Upper lobe of left lung (tissue), 6 donors: ENCODE data around the gene SLC18A3. TPM values are rescaled to one million over a fixed set of nuclear protein-coding genes. Genes with fewer than 3 reads are reported as not detected.

Experiments used
- ATAC-seq, 2 donors: fragments of 200-7000 bp; cut with Tn5 transposase; one replicate each; pipeline ENCODE4 v1.9.1; 2022; ENCODE audit warnings: mild to moderate bottlenecking in 2 of 2, moderate library complexity in 2 of 2; ENCODE audit not compliant: low FRiP score in 2 of 2
- DNase-seq, 2 donors: peaks; one replicate each; pipeline ENCODE4 v3.0.0-alpha.2; 2019 to 2020
- H3K27ac ChIP-seq, 4 donors: fragments of 200-600 bp; sonication (generic); one replicate each; pipeline ENCODE4 v1.5.1; 2016 to 2019
- H3K27me3 ChIP-seq, 4 donors: fragments of 200-600 bp; sonication (generic); one replicate each; pipeline ENCODE4 v1.5.1; 2017 to 2019
- H3K36me3 ChIP-seq, 4 donors: fragments of 200-600 bp; sonication (generic); one replicate each; pipeline ENCODE4 v1.5.1; 2016 to 2019
- H3K4me1 ChIP-seq, 4 donors: fragments of 200-600 bp; sonication (generic); one replicate each; pipeline ENCODE4 v1.5.1; 2018 to 2019
- H3K4me3 ChIP-seq, 4 donors: fragments of 200-600 bp; sonication (generic); one replicate each; pipeline ENCODE4 v1.5.1; 2017 to 2019; ENCODE audit warnings: mild to moderate bottlenecking in 2 of 4, moderate library complexity in 1 of 4
- H3K9me3 ChIP-seq, 4 donors: fragments of 200-600 bp; sonication (generic); one replicate each; pipeline ENCODE4 v1.5.1; 2018 to 2019
- CTCF ChIP-seq, 6 experiments: fragments of 450-650 bp in 4 of 6; fragments of 200-600 bp in 2 of 6; sonication (generic) in 2 of 6; IDR thresholded peaks; one replicate each; pipeline ENCODE4 v1.5.1; 2016 to 2019; ENCODE audit warnings: antibody characterized with exemption in 6 of 6
- EP300 ChIP-seq, 4 donors: sonication (generic); formaldehyde crosslinking; IDR thresholded peaks; one replicate each; pipeline ENCODE4 v1.5.1; 2017; ENCODE audit warnings: antibody characterized with exemption in 4 of 4, control low read depth in 2 of 4
- POLR2A ChIP-seq, 4 donors: fragments of 450-650 bp; IDR thresholded peaks; one replicate each; pipeline ENCODE4 v1.5.1; 2016 to 2017; ENCODE audit warnings: antibody characterized with exemption in 4 of 4, mild to moderate bottlenecking in 2 of 4
- POLR2AphosphoS5 ChIP-seq, 2 donors: sonication (generic); formaldehyde crosslinking; IDR thresholded peaks; one replicate each; pipeline ENCODE4 v1.5.1; 2017; ENCODE audit warnings: antibody characterized with exemption in 2 of 2
- WGBS, 2 donors: methylation state at CpG; one replicate each; pipeline ENCODE4 v1.1.5; 2017 to 2018; 5-methylcytosine and 5-hydroxymethylcytosine counted together
- total RNA-seq, 6 donors: library from RNA; depleted of rRNA in 4 of 6; stranded (reverse); fragments of >200 nt in 4 of 6; gene quantifications; one replicate each; pipeline versions ENCODE4 v1.1.0 to v1.2.1, GENCODE V29; 2016 to 2021
- donor health status: DM: no; HTN: no; CAD: no; lungs with moderate emphysema.
- donor health status: DM: no; HTN: yes; CAD: no; lungs with severe emphysema.

The SLC18A3 gene
- total RNA-seq, 6 donors from 2014 or later, result not detected

DNA sequence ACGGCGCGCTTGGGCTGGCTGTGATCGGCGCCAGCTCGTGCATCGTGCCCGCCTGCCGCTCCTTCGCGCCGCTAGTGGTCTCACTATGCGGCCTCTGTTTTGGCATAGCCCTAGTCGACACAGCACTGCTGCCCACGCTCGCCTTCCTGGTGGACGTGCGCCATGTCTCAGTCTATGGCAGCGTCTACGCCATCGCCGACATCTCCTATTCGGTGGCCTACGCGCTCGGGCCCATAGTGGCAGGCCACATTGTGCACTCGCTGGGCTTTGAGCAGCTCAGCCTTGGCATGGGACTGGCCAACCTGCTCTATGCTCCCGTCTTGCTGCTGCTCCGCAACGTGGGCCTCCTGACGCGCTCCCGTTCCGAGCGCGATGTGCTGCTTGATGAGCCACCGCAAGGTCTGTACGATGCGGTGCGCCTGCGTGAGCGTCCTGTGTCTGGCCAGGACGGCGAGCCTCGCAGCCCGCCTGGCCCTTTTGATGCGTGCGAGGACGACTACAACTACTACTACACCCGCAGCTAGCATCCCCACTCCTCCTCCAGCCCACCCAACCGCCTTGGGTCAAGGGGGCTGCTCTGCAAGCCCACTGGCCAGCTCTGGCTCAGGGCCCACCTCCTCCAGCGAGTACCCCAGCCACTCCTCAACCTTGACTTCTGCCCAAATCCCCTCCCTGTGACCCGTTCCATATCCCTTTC lies 1.9 kb downstream of the SLC18A3 start:
- DNase-seq, result no peak
- no peak overlapping the region for H3K4me3 ChIP-seq
- H3K9me3 ChIP-seq, result no peaks in the 10 kb centered on the region
- H3K4me1 ChIP-seq, result peaks cover 11 to 39% (median 22%) of the 10 kb centered on the region in 4 donors
- no peak for ATAC-seq
- no peak for TF ChIP-seq EP300 (IDR thresholded peaks at IDR 0.05)
- TF ChIP-seq POLR2A (IDR thresholded peaks at IDR 0.05), result no peak
- TF ChIP-seq CTCF (IDR thresholded peaks at IDR 0.05), result no peak
- TF ChIP-seq POLR2AphosphoS5 (IDR thresholded peaks at IDR 0.05), result no peak
- no peaks in the 10 kb centered on the region for H3K36me3 ChIP-seq
- no peak overlapping the region for H3K27ac ChIP-seq
- peaks cover 0 to 79% (median 39%) of the 10 kb centered on the region in 4 donors for H3K27me3 ChIP-seq
- 18 to 23% methylated on average over 16 to 45 of the region's 53 CpGs for WGBS, 2 donors

DNA sequence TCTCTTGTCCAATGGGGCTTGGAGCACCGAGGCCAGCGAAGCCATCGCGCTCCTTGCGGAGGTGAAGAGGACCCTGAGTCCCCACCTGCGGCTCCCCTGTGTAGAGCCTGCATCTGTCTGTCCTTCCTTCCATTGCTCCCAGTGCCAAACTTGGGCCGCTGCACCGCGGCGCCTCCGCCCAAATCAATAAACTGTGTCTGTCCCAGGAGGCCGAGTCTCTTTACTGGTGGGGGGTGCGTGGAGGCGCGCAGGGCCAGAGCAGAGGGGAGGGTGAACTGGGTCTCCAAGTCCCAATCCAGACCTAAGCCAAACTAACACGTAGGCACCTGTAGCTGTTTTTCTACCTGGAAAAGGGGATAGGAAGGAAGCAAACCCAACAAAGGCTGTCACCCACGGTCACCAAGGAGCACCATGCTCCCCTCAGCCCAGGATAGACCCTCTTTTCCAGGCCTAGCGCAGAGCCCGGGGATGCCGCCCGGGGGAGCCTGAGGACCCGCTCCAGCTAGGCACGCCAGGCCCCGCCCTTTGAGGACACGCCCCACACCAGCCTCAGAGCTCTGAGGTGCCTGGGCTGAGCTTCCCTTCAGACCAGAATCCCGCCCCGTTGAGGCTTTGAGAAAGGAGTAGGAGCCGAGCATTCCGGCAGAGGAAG lies 2.5 kb downstream of the SLC18A3 start:
- ATAC-seq (no peak), DNase-seq (no peak)
- peaks cover 0 to 75% (median 39%) of the 10 kb centered on the region in 4 donors for H3K27me3 ChIP-seq
- H3K9me3 ChIP-seq, result no peaks in the 10 kb centered on the region
- H3K4me3 ChIP-seq, result no peak overlapping the region
- no peaks in the 10 kb centered on the region for H3K36me3 ChIP-seq
- WGBS, 2 donors, result 8 to 12% methylated on average over 10 to 29 of the region's 29 CpGs
- H3K27ac ChIP-seq, result no peak overlapping the region
- H3K4me1 ChIP-seq, result peaks cover 11 to 35% (median 22%) of the 10 kb centered on the region in 4 donors
- no peak for TF ChIP-seq POLR2A (IDR thresholded peaks at IDR 0.05)
- no peak for TF ChIP-seq POLR2AphosphoS5 (IDR thresholded peaks at IDR 0.05)
- no peak for TF ChIP-seq CTCF (IDR thresholded peaks at IDR 0.05)
- TF ChIP-seq EP300 (IDR thresholded peaks at IDR 0.05), result no peak

- H3K27ac ChIP-seq, result no peak overlapping the region
- ATAC-seq, result no peak
- no peaks in the 10 kb centered on the region for H3K9me3 ChIP-seq
- no peak for DNase-seq
- H3K27me3 ChIP-seq, result peaks cover 0 to 71% (median 38%) of the 10 kb centered on the region in 4 donors
- H3K4me1 ChIP-seq, result peaks cover 11 to 35% (median 22%) of the 10 kb centered on the region in 4 donors
- TF ChIP-seq EP300 (IDR thresholded peaks at IDR 0.05), result no peak
- TF ChIP-seq POLR2A (IDR thresholded peaks at IDR 0.05), result no peak
- TF ChIP-seq CTCF (IDR thresholded peaks at IDR 0.05), result no peak
- no peak for TF ChIP-seq POLR2AphosphoS5 (IDR thresholded peaks at IDR 0.05)
- no peak overlapping the region for H3K4me3 ChIP-seq
- H3K36me3 ChIP-seq, result no peaks in the 10 kb centered on the region
- WGBS, 2 donors, result 2 to 5% methylated on average over 10 to 23 of the region's 23 CpGs
Observed at GRCh38 chr10:49613165-49613881, 3.2 kb downstream of the SLC18A3 start.

GRCh38 chr10:49613882-49614241 lies 3.8 kb downstream of the SLC18A3 start, which contains the start of gene CHAT:
CHAT (plus strand) TSS chr10:49614037; CDS start chr10:49614190, 153 bp downstream.
- TF ChIP-seq POLR2A (IDR thresholded peaks at IDR 0.05) (no peak), EP300 (IDR thresholded peaks at IDR 0.05) (no peak), POLR2AphosphoS5 (IDR thresholded peaks at IDR 0.05) (no peak), CTCF (IDR thresholded peaks at IDR 0.05) (no peak)
- H3K27me3 ChIP-seq, result peaks cover 0 to 68% (median 36%) of the 10 kb centered on the region in 4 donors
- H3K27ac ChIP-seq, result no peak within 1 kb of the TSS
- ATAC-seq (no peak), DNase-seq (no peak)
- no peaks in the 10 kb centered on the region for H3K9me3 ChIP-seq
- WGBS, 2 donors, result 0 to 4% methylated on average over 7 to 9 of the region's 10 CpGs
- H3K4me1 ChIP-seq, result peaks cover 11 to 35% (median 22%) of the 10 kb centered on the region in 4 donors
- no peaks in the 10 kb centered on the region for H3K36me3 ChIP-seq
- H3K4me3 ChIP-seq, result no peak within 1 kb of the TSS
